AG10803 (cell line): ENCODE measurements around the gene S100A11.

Source experiments
- DNase-seq: peaks from one replicate; pipeline ENCODE4 v3.0.0; 2010; ENCODE audit warnings: low read depth
- H3K4me3 ChIP-seq: 2 replicates; pipeline ENCODE4 v1.5.1; 2011; ENCODE audit warnings: mild to moderate bottlenecking, low read length, control low read depth
- TF ChIP-seq, protein P1 (sequence below): conservative IDR thresholded peaks from 2 replicates; pipeline ENCODE4 v1.5.1; 2011; ENCODE audit warnings: mild to moderate bottlenecking, low read length, control low read depth, inconsistent platforms

The S100A11 gene

DNA sequence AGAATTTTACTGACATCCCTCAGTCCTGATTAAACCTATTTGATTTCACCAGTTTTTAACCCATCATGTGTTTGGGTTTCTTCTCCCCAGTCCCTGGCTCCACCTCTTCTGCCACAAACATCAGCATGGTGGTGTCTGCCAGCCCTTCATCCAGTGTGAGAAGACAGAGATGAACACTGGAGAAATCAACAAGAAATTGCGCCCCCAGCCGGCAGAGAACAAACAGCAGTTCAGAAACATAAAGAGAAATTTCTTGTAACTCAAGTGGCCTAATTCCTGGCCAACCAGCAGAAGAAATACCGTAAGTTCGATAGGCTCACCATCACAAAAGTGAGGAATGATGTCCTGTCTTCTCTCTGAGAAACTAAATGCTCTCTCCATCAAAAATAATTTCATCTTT, 18.3 kb downstream of the S100A11 start:
- TF ChIP-seq, protein P1, sequence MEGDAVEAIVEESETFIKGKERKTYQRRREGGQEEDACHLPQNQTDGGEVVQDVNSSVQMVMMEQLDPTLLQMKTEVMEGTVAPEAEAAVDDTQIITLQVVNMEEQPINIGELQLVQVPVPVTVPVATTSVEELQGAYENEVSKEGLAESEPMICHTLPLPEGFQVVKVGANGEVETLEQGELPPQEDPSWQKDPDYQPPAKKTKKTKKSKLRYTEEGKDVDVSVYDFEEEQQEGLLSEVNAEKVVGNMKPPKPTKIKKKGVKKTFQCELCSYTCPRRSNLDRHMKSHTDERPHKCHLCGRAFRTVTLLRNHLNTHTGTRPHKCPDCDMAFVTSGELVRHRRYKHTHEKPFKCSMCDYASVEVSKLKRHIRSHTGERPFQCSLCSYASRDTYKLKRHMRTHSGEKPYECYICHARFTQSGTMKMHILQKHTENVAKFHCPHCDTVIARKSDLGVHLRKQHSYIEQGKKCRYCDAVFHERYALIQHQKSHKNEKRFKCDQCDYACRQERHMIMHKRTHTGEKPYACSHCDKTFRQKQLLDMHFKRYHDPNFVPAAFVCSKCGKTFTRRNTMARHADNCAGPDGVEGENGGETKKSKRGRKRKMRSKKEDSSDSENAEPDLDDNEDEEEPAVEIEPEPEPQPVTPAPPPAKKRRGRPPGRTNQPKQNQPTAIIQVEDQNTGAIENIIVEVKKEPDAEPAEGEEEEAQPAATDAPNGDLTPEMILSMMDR: peak; percentile 23; the same call in 1 of the 2 replicates
- DNase-seq: no peak
- H3K4me3 ChIP-seq: no peak overlapping the region

DNA sequence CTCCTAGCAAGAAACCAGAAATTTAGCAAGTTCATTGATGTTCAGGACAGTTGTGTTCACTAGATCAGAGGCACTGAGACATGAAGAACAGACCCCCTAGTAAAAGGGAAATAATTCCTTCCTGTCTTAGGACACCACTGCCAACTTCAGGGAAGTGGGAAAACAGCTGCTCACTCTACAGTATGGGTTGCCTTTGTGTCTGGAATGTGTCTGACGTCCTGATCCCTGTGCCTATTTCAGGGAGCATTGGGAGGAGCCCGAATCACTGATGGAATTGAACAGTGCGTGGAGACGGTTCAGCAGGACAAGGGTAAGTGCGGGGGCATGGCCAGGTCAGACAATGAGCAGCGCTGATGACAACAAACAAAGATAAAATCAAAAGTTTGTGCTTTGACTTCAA, 21.0 kb downstream of the S100A11 start:
- TF ChIP-seq, protein P1: no peak
- DNase-seq: no peak

DNA sequence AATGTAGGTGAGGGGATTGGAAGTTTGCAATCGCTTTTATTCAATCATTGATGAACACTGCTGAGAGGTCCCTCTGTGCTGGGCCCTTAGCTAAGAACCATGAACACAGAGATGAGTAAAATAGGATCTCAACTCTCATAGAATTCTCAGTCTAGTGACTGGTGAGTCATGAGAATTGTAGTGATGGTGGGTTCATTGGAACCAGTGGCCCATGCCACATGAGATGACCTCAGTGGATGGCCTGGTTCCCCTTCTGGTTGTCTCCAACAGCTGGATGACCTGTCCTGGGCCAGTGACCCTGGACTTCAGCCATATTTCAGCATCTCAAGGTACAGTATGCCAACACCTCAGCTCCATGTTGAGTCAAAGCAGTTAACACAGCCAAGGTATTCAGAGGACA, 21.9 kb downstream of the S100A11 start:
- no peak for DNase-seq
- H3K4me3 ChIP-seq: no peak overlapping the region
- TF ChIP-seq, protein P1: no peak

More for the DNA sequence above, 21.0 kb downstream of the S100A11 start:
- H3K4me3 ChIP-seq: no peak overlapping the region

DNA sequence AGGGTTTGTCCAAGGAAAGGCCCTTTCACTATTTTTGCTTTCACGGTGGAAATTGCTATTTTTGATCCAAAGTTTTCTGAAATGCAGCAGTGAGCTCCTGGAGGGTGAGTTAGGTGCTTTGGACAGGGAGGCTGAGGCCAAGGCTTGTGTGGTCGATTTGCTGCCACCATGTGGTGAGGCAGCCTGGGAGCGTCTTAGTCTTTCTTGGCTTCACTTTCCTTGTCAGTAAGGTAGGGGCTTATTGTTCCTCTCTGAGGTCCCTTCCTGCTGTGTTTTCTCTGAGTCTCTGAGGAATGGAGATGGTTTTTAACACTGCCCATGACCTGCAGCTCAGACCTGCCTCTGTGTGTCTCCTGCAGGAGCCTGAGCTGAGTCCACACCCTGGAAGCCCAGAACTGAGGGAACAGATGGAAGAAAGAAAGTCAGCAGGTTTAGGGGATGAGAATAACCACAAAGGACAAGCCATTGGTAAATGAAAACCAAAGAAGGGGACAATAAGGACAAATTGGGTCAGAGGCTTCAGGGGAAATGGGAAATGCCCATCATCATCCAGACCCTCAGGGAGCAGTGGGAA, 23.1 kb downstream of the S100A11 start:
- H3K4me3 ChIP-seq: no peak overlapping the region
- peak; percentile 56 for DNase-seq
- TF ChIP-seq, protein P1: peak; percentile 81

DNA sequence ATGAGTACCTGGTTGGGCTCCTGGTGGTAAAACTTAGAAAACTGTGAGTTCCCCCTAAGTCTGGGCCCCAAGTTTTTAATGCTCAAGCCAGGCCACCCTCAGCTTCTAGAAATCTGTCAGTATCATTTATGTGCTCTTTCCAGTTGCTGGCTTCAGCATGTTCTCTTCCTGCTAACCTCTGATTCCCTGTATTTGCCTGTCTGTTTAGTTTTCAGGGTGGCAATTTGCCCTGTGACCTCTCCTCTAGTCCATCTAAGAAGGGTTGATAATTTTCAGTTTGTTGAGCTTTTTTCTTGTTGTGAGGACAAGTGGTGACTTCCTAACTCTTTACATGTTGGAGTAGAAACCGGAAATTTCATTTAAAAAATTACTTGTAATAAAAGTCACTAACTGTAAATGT, 27.1 kb downstream of the S100A11 start:
- DNase-seq: no peak
- no peak overlapping the region for H3K4me3 ChIP-seq
- TF ChIP-seq, protein P1: no peak

DNA sequence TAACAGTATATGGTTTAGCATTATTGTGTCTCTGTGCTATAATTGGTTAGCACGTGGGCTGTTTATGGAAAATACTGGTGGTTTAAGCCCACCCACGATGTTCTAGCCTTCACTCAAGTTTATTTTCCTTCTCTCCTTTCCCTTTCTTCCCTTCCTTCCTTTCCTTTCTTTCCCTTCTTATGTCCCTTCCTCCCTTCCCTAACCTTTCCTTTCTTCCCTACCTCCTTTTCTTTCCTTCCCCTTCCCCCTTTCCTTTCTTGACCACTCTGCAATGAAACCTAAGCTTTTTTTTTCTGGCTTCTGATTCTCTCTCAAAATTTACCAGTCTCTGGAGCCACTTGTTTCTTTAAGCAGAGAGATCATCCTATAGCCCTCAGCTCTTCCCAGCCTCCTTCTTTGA, 29.8 kb downstream of the S100A11 start:
- no peak overlapping the region for H3K4me3 ChIP-seq
- TF ChIP-seq, protein P1: no peak
- DNase-seq: no peak

DNA sequence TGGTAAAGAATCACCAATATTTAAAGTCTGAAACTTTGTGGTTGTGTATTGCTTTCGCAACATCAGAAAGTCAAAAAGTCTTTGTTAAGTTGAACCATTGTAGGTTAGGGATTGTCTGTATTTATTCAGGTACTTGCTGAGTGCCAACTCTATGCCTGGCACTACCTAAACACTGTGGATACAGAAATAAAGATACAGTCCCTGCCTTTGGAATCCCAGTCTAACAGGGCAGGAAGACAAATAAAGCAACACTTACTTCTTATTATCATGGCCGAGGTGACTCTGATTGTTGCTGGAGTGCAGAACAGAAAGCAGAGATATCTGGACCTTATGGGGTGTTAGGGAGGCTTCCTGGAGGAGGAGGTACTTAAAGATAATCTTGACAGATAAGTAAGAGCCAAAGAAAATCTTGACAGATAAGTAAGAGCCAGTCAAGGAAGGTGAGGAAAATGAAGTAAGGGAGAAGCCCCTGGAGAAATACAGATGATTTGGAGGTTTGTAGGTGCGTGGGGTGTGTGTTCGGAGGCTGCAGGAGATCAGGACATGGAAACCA, 31.4 kb downstream of the S100A11 start:
- DNase-seq: no peak
- TF ChIP-seq, protein P1: no peak
- H3K4me3 ChIP-seq: no peak overlapping the region
